ENCODE results near the gene RABGAP1L. TPM values are rescaled to one million over a fixed set of nuclear protein-coding genes. Genes with fewer than 3 reads are reported as not detected.

RABGAP1L gene
- total RNA-seq, 4 donors from 2014 or later = 31.2 to 115 (median 62.5) TPM

DNA sequence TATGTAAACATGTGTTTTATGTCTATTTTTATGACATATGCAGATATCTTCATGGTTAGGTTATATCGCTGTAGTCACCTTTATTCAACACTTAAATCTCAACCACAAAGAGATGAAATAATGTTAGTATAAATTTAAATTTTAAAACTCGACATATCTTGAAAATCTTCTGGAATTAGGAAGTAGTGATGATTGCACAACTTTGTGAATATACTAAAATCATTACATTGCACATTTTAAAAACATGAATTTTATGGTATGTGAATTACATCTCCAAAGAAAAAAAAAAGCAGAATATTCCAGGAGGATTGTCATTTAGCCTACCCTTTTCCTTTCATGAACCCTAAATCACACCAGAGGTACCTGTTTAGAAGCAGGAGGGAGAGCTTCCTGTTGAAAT, 801.0 kb downstream of the RABGAP1L start:
- H3K9me3 ChIP-seq = no peaks in the 10 kb centered on the region
- no peak for ATAC-seq
- no peak overlapping the region for H3K4me3 ChIP-seq
- H3K27ac ChIP-seq = no peak overlapping the region
- WGBS, 2 donors (ENCODE audit: low coverage in 1 of 2) = 93 to 97% methylated on average over 2 of the region's 2 CpGs
- H3K36me3 ChIP-seq = no peaks in the 10 kb centered on the region
- H3K4me1 ChIP-seq = peaks cover 8 to 26% (median 14%) of the 10 kb centered on the region in 3 donors
- H3K27me3 ChIP-seq = no peaks in the 10 kb centered on the region
- TF ChIP-seq POLR2AphosphoS5 (IDR thresholded peaks at IDR 0.05) = no peak
- no peak for TF ChIP-seq EP300 (IDR thresholded peaks at IDR 0.05)
- TF ChIP-seq, protein P1, sequence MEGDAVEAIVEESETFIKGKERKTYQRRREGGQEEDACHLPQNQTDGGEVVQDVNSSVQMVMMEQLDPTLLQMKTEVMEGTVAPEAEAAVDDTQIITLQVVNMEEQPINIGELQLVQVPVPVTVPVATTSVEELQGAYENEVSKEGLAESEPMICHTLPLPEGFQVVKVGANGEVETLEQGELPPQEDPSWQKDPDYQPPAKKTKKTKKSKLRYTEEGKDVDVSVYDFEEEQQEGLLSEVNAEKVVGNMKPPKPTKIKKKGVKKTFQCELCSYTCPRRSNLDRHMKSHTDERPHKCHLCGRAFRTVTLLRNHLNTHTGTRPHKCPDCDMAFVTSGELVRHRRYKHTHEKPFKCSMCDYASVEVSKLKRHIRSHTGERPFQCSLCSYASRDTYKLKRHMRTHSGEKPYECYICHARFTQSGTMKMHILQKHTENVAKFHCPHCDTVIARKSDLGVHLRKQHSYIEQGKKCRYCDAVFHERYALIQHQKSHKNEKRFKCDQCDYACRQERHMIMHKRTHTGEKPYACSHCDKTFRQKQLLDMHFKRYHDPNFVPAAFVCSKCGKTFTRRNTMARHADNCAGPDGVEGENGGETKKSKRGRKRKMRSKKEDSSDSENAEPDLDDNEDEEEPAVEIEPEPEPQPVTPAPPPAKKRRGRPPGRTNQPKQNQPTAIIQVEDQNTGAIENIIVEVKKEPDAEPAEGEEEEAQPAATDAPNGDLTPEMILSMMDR (IDR thresholded peaks at IDR 0.05) = no peak
- TF ChIP-seq POLR2A (IDR thresholded peaks at IDR 0.05) = no peak

DNA sequence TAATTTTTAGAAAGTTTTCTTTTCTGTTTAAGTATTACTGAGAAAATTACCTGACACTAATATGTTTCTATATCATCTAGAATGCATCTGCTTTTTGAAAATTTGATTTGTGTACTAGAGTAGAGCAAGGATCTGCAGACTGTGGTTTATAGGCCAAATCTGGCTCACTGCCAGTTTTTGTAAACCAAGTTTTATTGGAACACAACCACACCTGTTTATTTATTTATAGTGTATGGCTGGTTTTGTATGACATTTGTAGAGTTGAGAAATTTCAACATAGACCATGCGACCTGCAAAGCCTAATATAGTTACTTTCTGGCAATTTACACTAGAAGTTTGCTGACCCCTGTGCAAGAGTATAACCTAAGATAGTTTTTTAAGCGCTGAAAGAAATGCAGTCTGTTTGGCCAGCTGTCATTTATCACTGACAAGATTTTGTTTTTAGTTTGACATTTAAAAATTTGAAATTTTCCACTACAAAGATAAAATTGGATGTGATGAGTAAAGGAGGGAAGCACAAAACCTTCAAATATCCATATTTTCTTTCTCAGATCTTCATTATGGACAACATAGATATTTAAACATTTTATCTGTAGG, 804.3 kb downstream of the RABGAP1L start:
- no peaks in the 10 kb centered on the region for H3K9me3 ChIP-seq
- WGBS, 2 donors (ENCODE audit: low coverage in 1 of 2) = 29 to 44% methylated on average over 2 of the region's 2 CpGs
- no peak for ATAC-seq
- H3K4me1 ChIP-seq = peaks cover 21 to 48% (median 24%) of the 10 kb centered on the region in 3 donors
- peak overlapping the region; percentile 51 to 73 (median 68) for H3K27ac ChIP-seq
- TF ChIP-seq POLR2A (IDR thresholded peaks at IDR 0.05) = no peak
- no peak for TF ChIP-seq EP300 (IDR thresholded peaks at IDR 0.05)
- TF ChIP-seq, protein P1 (IDR thresholded peaks at IDR 0.05) = no peak
- no peak for TF ChIP-seq POLR2AphosphoS5 (IDR thresholded peaks at IDR 0.05)
- no peaks in the 10 kb centered on the region for H3K36me3 ChIP-seq
- H3K27me3 ChIP-seq = no peaks in the 10 kb centered on the region
- H3K4me3 ChIP-seq = no peak overlapping the region

DNA sequence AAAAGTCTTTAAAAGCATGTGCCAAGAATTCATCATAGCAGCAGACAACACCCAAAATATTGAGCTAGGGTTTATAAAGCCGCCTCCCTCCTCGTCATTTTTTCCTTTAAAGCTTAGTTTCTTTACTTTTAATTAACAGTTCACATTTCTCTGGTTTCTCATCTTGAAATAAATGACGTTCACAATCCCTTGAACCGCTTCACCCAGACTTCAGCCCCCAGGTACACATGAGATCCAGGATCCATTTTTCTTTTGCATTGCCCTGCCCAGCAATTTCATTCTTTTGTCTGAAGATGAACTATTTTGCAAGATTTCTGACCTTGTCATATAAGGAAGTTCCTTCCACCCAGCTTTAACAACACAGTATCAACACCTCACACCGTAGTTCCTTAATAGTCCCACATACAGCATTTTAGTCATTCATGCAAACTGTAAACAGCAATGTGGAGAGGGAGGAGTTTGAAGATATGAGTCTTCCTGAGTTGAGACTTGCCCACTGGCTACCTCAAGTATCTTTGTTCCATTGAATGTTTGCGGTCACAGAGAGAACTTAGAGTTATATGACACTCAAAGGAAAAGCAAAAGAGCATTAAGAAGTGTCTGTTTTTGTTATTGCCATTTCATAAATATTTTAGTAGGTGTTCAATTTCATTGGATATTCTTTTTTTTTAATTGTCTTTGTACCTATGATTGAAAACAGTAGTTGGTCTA, 805.1 kb downstream of the RABGAP1L start:
- Histone ChIP-seq H3K36me3 (peaks cover 0 to 3% of the 10 kb centered on the region in 2 donors), H3K27me3 (no peaks in the 10 kb centered on the region), H3K9me3 (no peaks in the 10 kb centered on the region), H3K4me1 (peaks cover 21 to 52% (median 24%) of the 10 kb centered on the region in 3 donors), H3K27ac (peak overlapping the region; percentile 51 to 73 (median 68)), H3K4me3 (no peak overlapping the region)
- TF ChIP-seq POLR2A (IDR thresholded peaks at IDR 0.05) = peak in 1 of 2 donors; percentile 14
- TF ChIP-seq, protein P1 (IDR thresholded peaks at IDR 0.05) = no peak
- no peak for TF ChIP-seq EP300 (IDR thresholded peaks at IDR 0.05)
- peak; percentile 44 for ATAC-seq
- 6 to 24% methylated on average over 5 to 6 of the region's 6 CpGs for WGBS, 2 donors (ENCODE audit: low coverage in 1 of 2)

DNA sequence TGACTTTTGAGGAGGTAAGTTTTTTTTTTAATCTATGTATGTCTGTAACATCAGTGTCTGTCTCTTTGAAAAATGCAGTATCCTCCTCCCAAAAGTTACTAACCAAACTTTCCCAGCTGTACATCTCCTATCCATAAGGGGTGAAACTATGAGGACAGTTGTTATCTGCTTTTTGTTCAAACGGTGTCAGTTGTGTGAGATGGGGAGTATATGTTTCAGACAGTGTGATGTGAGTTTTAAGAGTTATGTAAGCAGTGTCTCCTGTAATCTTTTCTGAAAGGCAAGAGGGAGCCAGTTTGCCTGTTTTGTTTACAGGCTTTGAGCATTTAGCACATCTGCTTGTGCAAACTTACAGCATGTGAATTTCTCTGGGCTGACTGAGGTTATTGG, 805.6 kb downstream of the RABGAP1L start:
- peak; percentile 26 for ATAC-seq
- Histone ChIP-seq H3K9me3 (no peaks in the 10 kb centered on the region), H3K4me3 (no peak overlapping the region), H3K4me1 (peaks cover 21 to 52% (median 24%) of the 10 kb centered on the region in 3 donors), H3K27ac (peak overlapping the region; percentile 51 to 73 (median 68)), H3K36me3 (peaks cover 0 to 9% of the 10 kb centered on the region in 2 donors), H3K27me3 (no peaks in the 10 kb centered on the region)
- WGBS, 2 donors (ENCODE audit: low coverage in 1 of 2) = 17 to 45% methylated on average over 1 of the region's 1 CpG
- TF ChIP-seq POLR2AphosphoS5 (IDR thresholded peaks at IDR 0.05) (no peak), POLR2A (IDR thresholded peaks at IDR 0.05) (no peak), EP300 (IDR thresholded peaks at IDR 0.05) (no peak)
- TF ChIP-seq, protein P1 (IDR thresholded peaks at IDR 0.05) = no peak

Measured in gastroesophageal sphincter (tissue), 4 donors.